IMR-90 (cell line): ENCODE measurements around the gene SLC35F3. TPM values are rescaled to one million over a fixed set of nuclear protein-coding genes. Genes with fewer than 3 reads are reported as not detected.

ENCODE experiments used
- ATAC-seq: fragments of 200-7000 bp; cut with Tn5 transposase; 2 replicates; pipeline ENCODE4 v1.9.1; 2020; ENCODE audit warnings: low read depth, mild to moderate bottlenecking, moderate library complexity
- BruUV-seq: library from RNA; stranded (reverse); fragments of 400-500 nt; replicated peaks from 2 replicates; lab custom pipeline; 2021; lab: Mats Ljungman, UMichigan
- CTCF ChIA-PET: fragments of 300-600 bp; formaldehyde crosslinking; extraction: SDS; loops from one replicate; lab custom pipeline; 2021; ENCODE audit warnings: antibody characterized with exemption; lab: Yijun Ruan, JAX
- POLR2A ChIA-PET: fragments of 300-600 bp; sonication (Branson Sonifier 250); formaldehyde crosslinking; loops from one replicate; lab custom pipeline; 2022; ENCODE audit warnings: antibody characterized with exemption; ENCODE audit not compliant: unreplicated experiment; lab: Charles Lee
- DNase-seq: peaks from one replicate; pipeline ENCODE4 v3.0.0; 2013
- H2AFZ ChIP-seq: replicated peaks from 2 replicates; pipeline ENCODE3; 2013; ENCODE audit warnings: low read length, mild to moderate bottlenecking; ENCODE audit not compliant: poor library complexity
- H2AK5ac ChIP-seq: 2 replicates; pipeline ENCODE4 v1.6.1; 2013; ENCODE audit warnings: low read depth, low read length, inconsistent platforms
- H2AK9ac ChIP-seq: replicated peaks from 2 replicates; pipeline ENCODE3; 2013; ENCODE audit warnings: mild to moderate bottlenecking, low read depth, low read length, moderate library complexity; ENCODE audit not compliant: poor library complexity
- H2BK120ac ChIP-seq: 2 replicates; pipeline ENCODE4 v1.6.1; 2013; ENCODE audit warnings: low read depth, low read length, inconsistent platforms
- H2BK15ac ChIP-seq: 3 replicates; pipeline ENCODE4 v1.6.1; 2013; ENCODE audit warnings: low read depth, low read length, inconsistent platforms
- H2BK20ac ChIP-seq: 2 replicates; pipeline ENCODE4 v1.6.1; 2013; ENCODE audit warnings: low read depth, mild to moderate bottlenecking, inconsistent platforms, low read length, moderate library complexity
- H2BK5ac ChIP-seq: 2 replicates; pipeline ENCODE4 v1.6.1; 2013; ENCODE audit warnings: mild to moderate bottlenecking, low read depth, low read length, inconsistent platforms; ENCODE audit not compliant: poor library complexity, severe bottlenecking
- H3K14ac ChIP-seq: replicated peaks from 2 replicates; pipeline ENCODE4 v1.6.1; 2013; ENCODE audit warnings: low read depth, low read length, inconsistent platforms
- H3K18ac ChIP-seq: 2 replicates; pipeline ENCODE4 v1.6.1; 2013; ENCODE audit warnings: low read depth, low read length, control low read depth
- H3K23ac ChIP-seq: 2 replicates; pipeline ENCODE4 v1.6.1; 2013; ENCODE audit warnings: low read depth, low read length, inconsistent platforms
- H3K27ac ChIP-seq: 2 replicates; pipeline ENCODE4 v1.5.1; 2013; ENCODE audit warnings: mild to moderate bottlenecking, control low read depth, low read length; ENCODE audit not compliant: insufficient read depth
- H3K27me3 ChIP-seq: 2 replicates; pipeline ENCODE4 v1.6.1; 2013; ENCODE audit warnings: low read length; ENCODE audit not compliant: control insufficient read depth, insufficient read depth
- H3K36me3 ChIP-seq: 2 replicates; pipeline ENCODE4 v1.6.1; 2013; ENCODE audit warnings: low read length, mixed read lengths; ENCODE audit not compliant: control insufficient read depth, insufficient read depth
- H3K4ac ChIP-seq: 2 replicates; pipeline ENCODE4 v1.6.1; 2013; ENCODE audit warnings: low read depth, low read length, inconsistent platforms
- H3K4me1 ChIP-seq: 2 replicates; pipeline ENCODE4 v1.6.1; 2013; ENCODE audit warnings: low read length, mixed read lengths; ENCODE audit not compliant: control insufficient read depth, insufficient read depth
- H3K4me2 ChIP-seq: 2 replicates; pipeline ENCODE4 v1.6.1; 2013; ENCODE audit warnings: low read depth, mild to moderate bottlenecking, control low read depth, low read length, moderate library complexity
- H3K4me3 ChIP-seq: 2 replicates; pipeline ENCODE4 v1.5.1; 2013; ENCODE audit warnings: low read depth, mild to moderate bottlenecking, control low read depth, low read length, moderate library complexity; ENCODE audit not compliant: insufficient read depth
- H3K56ac ChIP-seq: 2 replicates; pipeline ENCODE4 v1.6.1; 2013; ENCODE audit warnings: low read length, inconsistent platforms; ENCODE audit not compliant: insufficient read depth; ENCODE audit errors: extremely low read depth
- H3K79me1 ChIP-seq, 2 experiments: 2 replicates each; pipeline ENCODE4 v1.6.1; 2013; ENCODE audit warnings: low read length in 2 of 2, inconsistent platforms in 1 of 2, low read depth in 1 of 2
- H3K9ac ChIP-seq: 2 replicates; pipeline ENCODE4 v1.6.1; 2013; ENCODE audit warnings: low read depth, low read length, control low read depth
- H3K9me1 ChIP-seq: 2 replicates; pipeline ENCODE4 v1.6.1; 2013; ENCODE audit warnings: low read length, inconsistent platforms; ENCODE audit not compliant: insufficient read depth
- H3K9me3 ChIP-seq: 2 replicates; pipeline ENCODE4 v1.6.1; 2013; ENCODE audit warnings: low read length; ENCODE audit not compliant: control insufficient read depth, insufficient read depth
- H4K20me1 ChIP-seq: 2 replicates; pipeline ENCODE4 v1.6.1; 2013; ENCODE audit warnings: low read length, inconsistent platforms; ENCODE audit not compliant: insufficient read depth
- H4K5ac ChIP-seq: 2 replicates; pipeline ENCODE4 v1.6.1; 2013; ENCODE audit warnings: mild to moderate bottlenecking, low read depth, low read length, control low read depth
- H4K8ac ChIP-seq, 2 experiments: 2 replicates each; pipeline ENCODE4 v1.6.1; 2013; ENCODE audit warnings: low read depth in 2 of 2, low read length in 2 of 2, control low read depth in 1 of 2, inconsistent platforms in 1 of 2
- H4K91ac ChIP-seq: 2 replicates; pipeline ENCODE4 v1.6.1; 2013; ENCODE audit warnings: low read depth, low read length, inconsistent platforms; ENCODE audit not compliant: insufficient read depth
- BHLHE40 ChIP-seq: fragments of 150-350 bp; IDR thresholded peaks from 2 replicates; pipeline ENCODE4 v1.6.1; 2016; ENCODE audit warnings: mild to moderate bottlenecking, low read depth, low read length
- FOS ChIP-seq: fragments of 150-350 bp; IDR thresholded peaks from 2 replicates; pipeline ENCODE4 v1.6.1; 2016; ENCODE audit warnings: low read depth, low read length
- MAFK ChIP-seq: IDR thresholded peaks from 2 replicates; pipeline ENCODE4 v1.6.1; 2012; ENCODE audit warnings: low read depth, low read length, improper control_type of control experiment
- MAZ ChIP-seq: IDR thresholded peaks from 2 replicates; pipeline ENCODE4 v1.6.1; 2012; ENCODE audit warnings: low read depth, mild to moderate bottlenecking, low read length, improper control_type of control experiment, moderate library complexity, borderline replicate concordance
- MXI1 ChIP-seq: IDR thresholded peaks from 2 replicates; pipeline ENCODE4 v1.6.1; 2012; ENCODE audit warnings: low read depth, mild to moderate bottlenecking, low read length, moderate library complexity, borderline replicate concordance
- NFE2L2 ChIP-seq: fragments of 150-350 bp; IDR thresholded peaks from 2 replicates; pipeline ENCODE4 v1.6.1; 2016; ENCODE audit warnings: low read depth, mild to moderate bottlenecking, low read length
- POLR2A ChIP-seq: IDR thresholded peaks from 2 replicates; pipeline ENCODE4 v1.6.1; 2012; ENCODE audit warnings: mild to moderate bottlenecking, low read depth, low read length
- RCOR1 ChIP-seq: IDR thresholded peaks from 2 replicates; pipeline ENCODE4 v1.6.1; 2012; ENCODE audit warnings: mild to moderate bottlenecking, low read length, improper control_type of control experiment; ENCODE audit not compliant: insufficient replicate concordance
- RFX5 ChIP-seq: IDR thresholded peaks from 2 replicates; pipeline ENCODE4 v1.8.0; 2012; ENCODE audit warnings: low read depth, mild to moderate bottlenecking, low read length, moderate library complexity
- WGBS, 2 experiments: methylation state at CpG; one replicate each; pipeline versions ENCODE4 v1.1.5 to v1.1.7; 2013; ENCODE audit warnings: missing lambda C conversion rate in 2 of 2; ENCODE audit not compliant: insufficient read length in 1 of 2; ENCODE audit errors: extremely low coverage in 2 of 2; 5-methylcytosine and 5-hydroxymethylcytosine counted together
- dilution Hi-C: fragments of 300-500 bp; cut with HindIII; formaldehyde crosslinking; loops from one replicate; pipeline ENCODE4 v1.14.3; 2018; ENCODE audit warnings: low sequenced_read_pairs; ENCODE audit not compliant: unreplicated experiment
- in situ Hi-C: fragments of 300-500 bp; cut with MboI; formaldehyde crosslinking; loops from 3 replicates; pipeline ENCODE4 v1.14.3; 2019; ENCODE audit warnings: low sequenced_read_pairs, inconsistent platforms, mixed read lengths
- intact Hi-C: fragments of 100-400 bp; cut with micrococcal nuclease; formaldehyde crosslinking; loops from 2 replicates; pipeline ENCODE4 v1.10.0; 2022
- polyA plus RNA-seq, 3 experiments: library from polyadenylated mRNA; depleted of rRNA; stranded (reverse); fragments of >200 nt; gene quantifications; 2 replicates each; pipeline ENCODE4 v1.2.3, GENCODE V29; 2012; ENCODE audit warnings: low replicate concordance in 1 of 3
- total RNA-seq: library from RNA; depleted of rRNA; stranded (reverse); fragments of >200 nt; gene quantifications from 2 replicates; pipeline ENCODE4 v1.2.3, GENCODE V29; 2012

SLC35F3 gene
- total and polyA plus RNA-seq, 2 of the 4 experiments (the other 2 are of a cell fraction), result under 0.01 to 0.17 TPM

DNA sequence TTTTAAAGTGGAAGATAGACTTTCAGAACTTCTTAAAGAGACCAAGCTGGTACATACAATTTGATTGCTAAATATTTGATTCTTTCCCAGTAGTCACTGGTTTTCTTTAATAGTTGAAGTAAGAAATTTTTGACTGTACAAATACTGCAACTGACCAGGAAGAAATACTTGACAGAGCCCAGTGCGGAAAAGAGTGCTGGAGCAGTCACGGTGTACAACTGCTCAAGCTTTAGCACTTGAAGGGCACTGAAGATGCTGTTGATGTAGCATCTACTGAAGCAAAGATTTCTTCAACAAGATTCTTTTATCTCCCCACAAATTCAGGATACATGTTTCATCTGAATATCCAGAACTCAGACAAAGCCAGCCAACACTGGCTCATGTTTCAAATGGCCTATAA is 41.5 kb downstream of the SLC35F3 start:
- dilution Hi-C loops, result no loop called here
- ATAC-seq (no peak), DNase-seq (no peak)
- Histone ChIP-seq H3K27ac (no peak overlapping the region), H2BK20ac (no peak overlapping the region), H3K18ac (no peak overlapping the region), H4K8ac (no peak overlapping the region), H3K4ac (no peak overlapping the region), H2AK5ac (no peak overlapping the region), H3K4me1 (no peaks in the 10 kb centered on the region), H4K20me1 (no peaks in the 10 kb centered on the region), H3K79me1 (no peaks in the 10 kb centered on the region), H2BK5ac (no peak overlapping the region), H4K5ac (no peak overlapping the region), H3K4me3 (no peak overlapping the region), H3K4me2 (no peak overlapping the region), H3K14ac (no peak overlapping the region), H3K27me3 (no peaks in the 10 kb centered on the region), H3K23ac (no peak overlapping the region), H3K9me3 (peaks cover 9% of the 10 kb centered on the region), H3K9ac (no peak overlapping the region), H3K56ac (no peak overlapping the region), H2BK120ac (no peak overlapping the region), H2AK9ac (no peak overlapping the region), H3K9me1 (no peaks in the 10 kb centered on the region), H3K36me3 (no peaks in the 10 kb centered on the region), H2AFZ (no peak overlapping the region), H2BK15ac (no peak overlapping the region), H4K91ac (no peak overlapping the region)
- no peak for TF ChIP-seq FOS
- TF ChIP-seq MAZ, result no peak
- no peak for TF ChIP-seq MXI1
- no peak for TF ChIP-seq POLR2A
- no peak for TF ChIP-seq MAFK
- TF ChIP-seq NFE2L2, result no peak
- TF ChIP-seq RCOR1, result no peak
- no peak for TF ChIP-seq BHLHE40
- no peak for TF ChIP-seq RFX5
- no CpG with 5 or more reads among the region's 2 CpGs for WGBS, 2 experiments
- POLR2A ChIA-PET, result no interaction called here
- in situ Hi-C loops, result no loop called here
- intact Hi-C loops, result no loop called here
- CTCF ChIA-PET, result no interaction called here
- no TSS peak for BruUV-seq
